Suprapubic skin (tissue), 4 donors: ENCODE data around the gene HEXD. TPM values are rescaled to one million over a fixed set of nuclear protein-coding genes. Genes with fewer than 3 reads are reported as not detected.

ENCODE experiments used
- DNase-seq, 2 donors: peaks; one replicate each; pipeline ENCODE4 v3.0.0-alpha.2; 2019; ENCODE audit warnings: low spot score in 2 of 2
- H3K27ac ChIP-seq: fragments of 200-600 bp; sonication (generic); one replicate; pipeline ENCODE4 v1.5.1; 2019
- H3K27me3 ChIP-seq: fragments of 200-600 bp; sonication (generic); one replicate; pipeline ENCODE4 v1.5.1; 2019
- H3K36me3 ChIP-seq: fragments of 200-600 bp; sonication (generic); one replicate; pipeline ENCODE4 v1.5.1; 2019
- H3K4me1 ChIP-seq: fragments of 200-600 bp; sonication (generic); one replicate; pipeline ENCODE4 v1.5.1; 2019
- H3K4me3 ChIP-seq: fragments of 200-600 bp; sonication (generic); one replicate; pipeline ENCODE4 v1.5.1; 2019; ENCODE audit warnings: mild to moderate bottlenecking
- H3K9me3 ChIP-seq: fragments of 200-600 bp; sonication (generic); one replicate; pipeline ENCODE4 v1.5.1; 2019
- CTCF ChIP-seq, 2 donors: fragments of 200-600 bp in 1 of 2; fragments of 450-650 bp in 1 of 2; sonication (generic) in 1 of 2; IDR thresholded peaks; one replicate each; pipeline ENCODE4 v1.5.1; 2016 to 2019; ENCODE audit warnings: antibody characterized with exemption in 2 of 2, mild to moderate bottlenecking in 1 of 2, moderate library complexity in 1 of 2
- EP300 ChIP-seq: sonication (generic); formaldehyde crosslinking; IDR thresholded peaks from one replicate; pipeline ENCODE4 v1.6.1; 2017; ENCODE audit warnings: antibody characterized with exemption
- POLR2A ChIP-seq, 2 donors: fragments of 450-650 bp; IDR thresholded peaks; one replicate each; pipeline ENCODE4 v1.6.1; 2017; ENCODE audit warnings: antibody characterized with exemption in 2 of 2, mild to moderate bottlenecking in 2 of 2, moderate library complexity in 2 of 2
- POLR2AphosphoS5 ChIP-seq, 3 donors: sonication (generic); formaldehyde crosslinking; IDR thresholded peaks; one replicate each; pipeline ENCODE4 v1.6.1; 2017; ENCODE audit warnings: antibody characterized with exemption in 3 of 3
- WGBS: methylation state at CpG from one replicate; pipeline ENCODE4 v1.1.5; 2018; 5-methylcytosine and 5-hydroxymethylcytosine counted together
- total RNA-seq, 4 donors: library from RNA; depleted of rRNA; stranded (reverse); fragments of >200 nt; gene quantifications; one replicate each; pipeline ENCODE4 v1.1.0, GENCODE V29; 2016

The HEXD gene
- total RNA-seq, 4 donors from 2014 or later = 28.1 to 84.6 (median 33.4) TPM

GRCh38 chr17:82397449-82398335 is 20.5 kb upstream of the HEXD start:
- no peak for TF ChIP-seq POLR2A (IDR thresholded peaks at IDR 0.05)
- Histone ChIP-seq H3K36me3 (peaks cover 23% of the 10 kb centered on the region), H3K9me3 (no peaks in the 10 kb centered on the region), H3K27ac (peak overlapping the region; percentile 67), H3K4me3 (no peak overlapping the region), H3K27me3 (no peaks in the 10 kb centered on the region), H3K4me1 (peaks cover 41% of the 10 kb centered on the region)
- WGBS = 60% methylated on average over 36 of the region's 38 CpGs
- no peak for DNase-seq

GRCh38 chr17:82399041-82399441 is 19.1 kb upstream of the HEXD start:
- no peak overlapping the region for H3K4me3 ChIP-seq
- no peak for DNase-seq
- H3K9me3 ChIP-seq = no peaks in the 10 kb centered on the region
- TF ChIP-seq POLR2A (IDR thresholded peaks at IDR 0.05) = no peak
- TF ChIP-seq CTCF (IDR thresholded peaks at IDR 0.05) = no peak
- peak in 1 of 3 donors; percentile 30 for TF ChIP-seq POLR2AphosphoS5 (IDR thresholded peaks at IDR 0.05)
- no peak for TF ChIP-seq EP300
- H3K4me1 ChIP-seq = peaks cover 41% of the 10 kb centered on the region
- WGBS = 31% methylated on average over 12 of the region's 13 CpGs
- H3K27me3 ChIP-seq = no peaks in the 10 kb centered on the region
- peaks cover 28% of the 10 kb centered on the region for H3K36me3 ChIP-seq
- peak overlapping the region; percentile 7 for H3K27ac ChIP-seq

- H3K36me3 ChIP-seq = peaks cover 28% of the 10 kb centered on the region
- no peak overlapping the region for H3K4me3 ChIP-seq
- 56% methylated on average over 15 of the region's 18 CpGs for WGBS
- peak overlapping the region; percentile 7 for H3K27ac ChIP-seq
- H3K9me3 ChIP-seq = no peaks in the 10 kb centered on the region
- no peaks in the 10 kb centered on the region for H3K27me3 ChIP-seq
- H3K4me1 ChIP-seq = peaks cover 41% of the 10 kb centered on the region
- no peak for DNase-seq
- TF ChIP-seq CTCF (IDR thresholded peaks at IDR 0.05) (no peak), POLR2A (IDR thresholded peaks at IDR 0.05) (no peak), POLR2AphosphoS5 (IDR thresholded peaks at IDR 0.05) (no peak), EP300 (no peak)
Observed at GRCh38 chr17:82399601-82400101, 18.5 kb upstream of the HEXD start.

- Histone ChIP-seq H3K27me3 (no peaks in the 10 kb centered on the region), H3K4me1 (peaks cover 41% of the 10 kb centered on the region), H3K27ac (no peak overlapping the region), H3K36me3 (peaks cover 31% of the 10 kb centered on the region), H3K9me3 (no peaks in the 10 kb centered on the region), H3K4me3 (no peak overlapping the region)
- TF ChIP-seq POLR2AphosphoS5 (IDR thresholded peaks at IDR 0.05) (no peak), CTCF (IDR thresholded peaks at IDR 0.05) (no peak), POLR2A (IDR thresholded peaks at IDR 0.05) (no peak), EP300 (no peak)
- DNase-seq = no peak
- 88% methylated on average over 6 of the region's 7 CpGs for WGBS
Observed at GRCh38 chr17:82400206-82400605, 17.9 kb upstream of the HEXD start.

GRCh38 chr17:82400830-82401229 is 17.3 kb upstream of the HEXD start:
- H3K27ac ChIP-seq = no peak overlapping the region
- H3K27me3 ChIP-seq = no peaks in the 10 kb centered on the region
- TF ChIP-seq POLR2A (IDR thresholded peaks at IDR 0.05) (no peak), POLR2AphosphoS5 (IDR thresholded peaks at IDR 0.05) (no peak), EP300 (no peak), CTCF (IDR thresholded peaks at IDR 0.05) (no peak)
- no peak overlapping the region for H3K4me3 ChIP-seq
- no peak for DNase-seq
- no peaks in the 10 kb centered on the region for H3K9me3 ChIP-seq
- H3K36me3 ChIP-seq = peaks cover 37% of the 10 kb centered on the region
- peaks cover 41% of the 10 kb centered on the region for H3K4me1 ChIP-seq
- WGBS = 69% methylated on average over 19 of the region's 19 CpGs
